Liver (tissue), 3 donors: ENCODE data around the gene SLC25A21.

Source experiments
- CTCF ChIP-seq: fragments of 150-350 bp; IDR thresholded peaks from 2 replicates; pipeline ENCODE4 v1.5.1; 2017; ENCODE audit warnings: improper control_type of control experiment, low read depth, low read length; ENCODE audit not compliant: missing input control
- EGR1 ChIP-seq, 2 donors: IDR thresholded peaks; 2 replicates each; pipeline ENCODE4 v1.6.1; 2016 to 2018; ENCODE audit warnings: antibody characterized with exemption in 2 of 2, low read depth in 2 of 2
- GABPA ChIP-seq, 2 donors: IDR thresholded peaks in 1 of 2; conservative IDR thresholded peaks in 1 of 2; 2 replicates each; pipeline ENCODE4 v1.6.1; 2016; ENCODE audit warnings: antibody characterized with exemption in 2 of 2, mild to moderate bottlenecking in 1 of 2, moderate library complexity in 1 of 2
- JUND ChIP-seq, 2 donors: IDR thresholded peaks; 2 replicates each; pipeline ENCODE4 v1.6.1; 2016; ENCODE audit warnings: antibody characterized with exemption in 2 of 2
- MAX ChIP-seq: IDR thresholded peaks from 2 replicates; pipeline ENCODE4 v1.6.1; 2016; ENCODE audit warnings: antibody characterized with exemption
- RAD21 ChIP-seq, 2 donors: IDR thresholded peaks; 2 replicates each; pipeline ENCODE4 v1.6.1; 2016; ENCODE audit warnings: antibody characterized with exemption in 2 of 2, mild to moderate bottlenecking in 2 of 2
- REST ChIP-seq: IDR thresholded peaks from 2 replicates; pipeline ENCODE4 v1.6.1; 2016; ENCODE audit warnings: antibody characterized with exemption, mild to moderate bottlenecking
- SP1 ChIP-seq: IDR thresholded peaks from 2 replicates; pipeline ENCODE4 v1.6.1; 2018; ENCODE audit warnings: antibody characterized with exemption, mild to moderate bottlenecking
- TAF1 ChIP-seq: conservative IDR thresholded peaks from 2 replicates; pipeline ENCODE4 v1.6.1; 2016; ENCODE audit warnings: antibody characterized with exemption, mild to moderate bottlenecking
- YY1 ChIP-seq: IDR thresholded peaks from 2 replicates; pipeline ENCODE4 v1.6.1; 2016; ENCODE audit warnings: antibody characterized with exemption, mild to moderate bottlenecking
- donor health status: healthy.
- donor health status: healthy.

- TF ChIP-seq RAD21 (IDR thresholded peaks at IDR 0.05) (no peak), CTCF (no peak), REST (no peak), TAF1 (no peak), YY1 (no peak), EGR1 (IDR thresholded peaks at IDR 0.05; ENCODE audit: low read depth in 2 of 2) (no peak), JUND (IDR thresholded peaks at IDR 0.05) (no peak), SP1 (no peak), MAX (no peak), GABPA (IDR thresholded peaks at IDR 0.05 in 1 of 2, conservative IDR thresholded peaks at IDR 0.05 in 1 of 2) (no peak)
These were observed 57.8 kb downstream of the SLC25A21 start for GRCh38 chr14:37114559-37114958.
